HS-5 (cell line): ENCODE data around the gene CAMTA1.
"Not testable (repeated sequence)": the region's sequence is repeated elsewhere in the genome, so short reads cannot be mapped to it uniquely, and the experiment has no call there.

Experiments used
- DNase-seq: peaks from one replicate; pipeline ENCODE4 v3.0.0-alpha.2; 2012; ENCODE audit warnings: low read depth

The CAMTA1 gene

GRCh38 chr1:7149080-7149838, 364.0 kb downstream of the CAMTA1 start:
- no peak for DNase-seq

GRCh38 chr1:7150724-7151280, 365.5 kb downstream of the CAMTA1 start:
- DNase-seq = no peak

GRCh38 chr1:7151978-7152377, 366.7 kb downstream of the CAMTA1 start:
- DNase-seq = no peak

GRCh38 chr1:7152655-7153054, 367.4 kb downstream of the CAMTA1 start:
- no peak for DNase-seq

GRCh38 chr1:7153464-7153863, 368.2 kb downstream of the CAMTA1 start:
- no peak for DNase-seq

DNA sequence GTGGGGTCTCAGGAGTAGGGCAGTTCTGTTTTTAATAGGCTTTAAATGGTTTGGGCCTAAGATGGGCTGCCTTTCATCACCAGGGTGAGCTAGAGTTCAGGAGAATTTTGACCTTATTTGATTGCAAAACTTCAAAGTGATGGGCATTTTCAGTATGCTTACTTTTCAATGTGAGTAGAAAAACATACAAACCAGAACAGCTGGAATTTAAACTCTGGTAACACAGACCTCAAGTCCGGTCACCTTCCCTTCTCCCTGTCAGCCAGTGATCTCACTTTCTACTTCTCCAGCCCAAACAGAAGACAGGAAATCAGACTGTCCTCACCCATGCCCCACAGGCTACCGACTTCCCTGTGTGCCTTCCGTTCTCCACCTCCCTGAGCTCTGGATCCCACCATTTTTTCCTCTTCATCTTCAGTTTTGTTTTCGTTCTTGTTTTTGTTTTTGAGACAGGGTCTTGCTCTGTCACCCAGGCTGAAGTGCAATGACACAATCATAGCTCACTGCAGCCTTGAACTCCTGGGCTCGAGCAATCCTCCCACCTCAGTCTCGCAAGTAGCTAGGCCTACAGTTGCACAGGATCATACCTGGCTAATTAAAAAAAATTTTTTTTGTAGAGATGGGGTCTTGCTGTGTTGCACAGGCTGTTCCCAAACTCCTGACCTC, 374.0 kb downstream of the CAMTA1 start:
- DNase-seq = no peak

DNA sequence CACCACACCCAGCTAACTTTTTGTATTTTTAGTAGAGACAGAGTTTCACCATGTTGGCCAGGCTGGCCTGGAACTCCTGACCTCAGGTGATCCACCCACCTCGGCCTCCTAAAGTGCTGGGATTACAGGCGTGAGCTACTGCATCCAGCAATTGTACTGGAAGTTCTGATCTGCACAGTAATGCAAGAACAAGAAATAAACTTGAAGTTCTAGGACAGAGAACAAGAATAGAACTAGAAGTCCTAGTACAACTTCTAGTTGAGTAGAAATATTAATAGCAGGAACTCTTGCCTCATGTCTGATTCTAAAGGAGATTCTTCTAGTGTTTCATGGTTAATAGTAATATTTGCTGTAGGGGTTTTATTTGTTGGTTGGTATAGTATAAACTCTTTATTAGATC, 383.3 kb downstream of the CAMTA1 start:
- DNase-seq = not testable (repeated sequence)

- no peak for DNase-seq
These were observed 385.9 kb downstream of the CAMTA1 start for GRCh38 chr1:7171168-7171567.

GRCh38 chr1:7171574-7171973, 386.3 kb downstream of the CAMTA1 start:
- DNase-seq = no peak

DNA sequence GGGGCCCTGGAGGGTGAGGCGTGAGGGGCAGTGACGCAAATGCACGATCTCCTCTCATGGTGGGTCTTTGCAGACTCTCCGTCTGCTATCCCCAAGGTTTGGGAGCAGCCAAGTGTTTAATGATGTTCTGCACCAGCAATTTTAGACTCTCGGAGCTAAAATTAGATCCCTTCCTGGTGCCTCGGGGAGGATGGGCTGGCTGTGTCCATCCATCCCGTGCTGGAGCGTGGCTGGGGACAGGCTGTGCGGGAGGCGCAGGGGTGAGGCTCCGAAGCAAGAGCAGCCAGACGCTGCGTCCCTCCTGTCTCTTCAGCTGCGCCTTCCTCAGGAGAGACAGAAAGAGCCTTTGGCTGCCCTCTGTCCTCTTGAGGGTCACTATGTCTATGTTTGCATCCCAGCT, 387.6 kb downstream of the CAMTA1 start:
- no peak for DNase-seq

GRCh38 chr1:7174561-7174960, 389.3 kb downstream of the CAMTA1 start:
- DNase-seq = no peak

GRCh38 chr1:7174980-7175906, 390.0 kb downstream of the CAMTA1 start:
- no peak for DNase-seq

- no peak for DNase-seq
These were observed 391.8 kb downstream of the CAMTA1 start for GRCh38 chr1:7177021-7177420.

- DNase-seq = no peak
These were observed 392.3 kb downstream of the CAMTA1 start for GRCh38 chr1:7177438-7178146.

DNA sequence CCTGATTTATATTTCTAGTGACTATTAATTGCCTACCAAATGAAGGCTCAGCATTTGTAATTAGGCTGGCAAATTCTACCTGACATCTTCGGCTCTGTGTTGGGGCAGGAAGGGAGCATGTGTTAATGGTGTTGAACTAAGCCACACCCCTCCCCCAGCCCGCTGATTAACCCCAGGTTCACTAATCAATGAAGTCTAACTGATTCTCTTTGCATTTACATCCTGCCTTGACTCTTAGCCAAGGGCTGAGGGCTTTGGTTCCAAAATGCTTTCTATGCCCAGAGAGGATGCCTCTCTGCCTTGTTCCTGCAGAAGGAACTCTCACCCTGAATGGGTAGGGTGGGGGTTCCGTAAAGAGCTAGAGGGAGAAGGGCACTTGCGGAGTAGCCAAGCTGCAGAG, 393.1 kb downstream of the CAMTA1 start:
- no peak for DNase-seq

- DNase-seq = no peak
These were observed 393.5 kb downstream of the CAMTA1 start for GRCh38 chr1:7178741-7179140.

GRCh38 chr1:7185721-7186120, 400.5 kb downstream of the CAMTA1 start:
- DNase-seq = no peak

- DNase-seq = no peak
These were observed 401.3 kb downstream of the CAMTA1 start for GRCh38 chr1:7186382-7187111.

- no peak for DNase-seq
These were observed 401.8 kb downstream of the CAMTA1 start for GRCh38 chr1:7187112-7187493.

DNA sequence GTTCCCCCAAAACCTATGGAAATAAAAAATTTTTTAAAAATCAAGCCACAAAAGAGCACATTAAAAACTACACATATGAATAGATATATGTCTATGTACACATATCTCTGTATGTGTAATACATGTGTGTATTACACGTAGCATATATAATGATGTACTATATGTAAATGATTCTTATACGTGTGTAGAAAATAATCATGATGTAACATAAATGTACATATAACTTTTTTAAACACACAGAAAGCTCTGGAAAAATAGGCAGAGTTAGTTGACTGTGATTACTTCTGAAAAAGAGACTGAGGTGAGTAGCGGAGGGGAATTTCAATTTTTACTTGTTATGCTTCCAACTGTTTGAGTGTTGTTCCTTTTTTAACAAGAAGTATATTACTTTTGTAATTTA, 405.0 kb downstream of the CAMTA1 start:
- DNase-seq = no peak

GRCh38 chr1:7192453-7192852, 407.2 kb downstream of the CAMTA1 start:
- no peak for DNase-seq
